ENCODE data around the gene IFI6.

The IFI6 gene

GRCh38 chr1:27617420-27617819 is 54.6 kb downstream of the IFI6 start:
- in situ Hi-C loops (cut with MboI; ENCODE audit: low pct_unique_long_range_greater_than_20kb, low sequenced_read_pairs), result no loop called here

GRCh38 chr1:27616441-27616840 is 55.6 kb downstream of the IFI6 start:
- in situ Hi-C loops (cut with MboI; ENCODE audit: low pct_unique_long_range_greater_than_20kb, low sequenced_read_pairs), result no loop called here
- no peak for DNase-seq

More at GRCh38 chr1:27617420-27617819, 54.6 kb downstream of the IFI6 start:
- DNase-seq, result no peak
